ENCODE measurements around the gene GLP1R.
A peak's percentile ranks its signal among the peaks of the same experiment; 100 is the strongest.

GLP1R gene

GRCh38 chr6:39048481-39049399, at the start of gene GLP1R:
Gene GLP1R, plus strand, starts transcription at chr6:39048781. Its CDS starts 60 bp downstream, at chr6:39048841.
- peak in 1 of 2 donors; percentile 46 for ATAC-seq

- no peak for ATAC-seq
Measured at GRCh38 chr6:39003072-39003471, 45.5 kb upstream of the GLP1R start.

GRCh38 chr6:39003492-39003891, 45.1 kb upstream of the GLP1R start:
- ATAC-seq = no peak

GRCh38 chr6:39004801-39005200, 43.8 kb upstream of the GLP1R start:
- ATAC-seq = no peak

GRCh38 chr6:39005774-39006173, 42.8 kb upstream of the GLP1R start:
- ATAC-seq = no peak

GRCh38 chr6:39007575-39007974, 41.0 kb upstream of the GLP1R start:
- ATAC-seq = no peak

- ATAC-seq = no peak
Measured at GRCh38 chr6:39008737-39009136, 39.8 kb upstream of the GLP1R start.

GRCh38 chr6:39009476-39009875, 39.1 kb upstream of the GLP1R start:
- ATAC-seq = no peak

- ATAC-seq = no peak
Measured at GRCh38 chr6:39016839-39017546, 31.6 kb upstream of the GLP1R start.

- no peak for ATAC-seq
Measured at GRCh38 chr6:39017547-39017880, 31.1 kb upstream of the GLP1R start.

GRCh38 chr6:39018103-39018502, 30.5 kb upstream of the GLP1R start:
- no peak for ATAC-seq

GRCh38 chr6:39020136-39020535, 28.4 kb upstream of the GLP1R start:
- ATAC-seq = no peak

- ATAC-seq = no peak
Measured at GRCh38 chr6:39021041-39021440, 27.5 kb upstream of the GLP1R start.

- no peak for ATAC-seq
Measured at GRCh38 chr6:39021779-39022178, 26.8 kb upstream of the GLP1R start.

- ATAC-seq = no peak
Measured at GRCh38 chr6:39026175-39026574, 22.4 kb upstream of the GLP1R start.

- ATAC-seq = peak in 1 of 2 donors; percentile 53
Measured at GRCh38 chr6:39029156-39030011, 19.2 kb upstream of the GLP1R start.

GRCh38 chr6:39035681-39036080, 12.9 kb upstream of the GLP1R start:
- ATAC-seq = no peak

GRCh38 chr6:39037082-39037508, 11.5 kb upstream of the GLP1R start:
- no peak for ATAC-seq

- no peak for ATAC-seq
Measured at GRCh38 chr6:39037707-39038106, 10.9 kb upstream of the GLP1R start.

GRCh38 chr6:39040080-39040673, 8.4 kb upstream of the GLP1R start:
- no peak for ATAC-seq

GRCh38 chr6:39041072-39041471, 7.5 kb upstream of the GLP1R start:
- no peak for ATAC-seq

- no peak for ATAC-seq
Measured at GRCh38 chr6:39043776-39044175, 4.8 kb upstream of the GLP1R start.

- no peak for ATAC-seq
Measured at GRCh38 chr6:39044181-39044580, 4.4 kb upstream of the GLP1R start.
